ENCODE data around the gene ANKS1A.

- TF ChIP-seq GATA2 (IDR thresholded peaks at IDR 0.05; ENCODE audit: low read depth, low read length) (no peak), GATA3 (IDR thresholded peaks at IDR 0.05; ENCODE audit: low read depth, low read length) (no peak)
Measured at GRCh38 chr6:35062676-35063574, 173.9 kb downstream of the ANKS1A start.
